ENCODE results near the gene VSIG2.
A peak's percentile ranks its signal among the peaks of the same experiment; 100 is the strongest.

Gene VSIG2

DNA sequence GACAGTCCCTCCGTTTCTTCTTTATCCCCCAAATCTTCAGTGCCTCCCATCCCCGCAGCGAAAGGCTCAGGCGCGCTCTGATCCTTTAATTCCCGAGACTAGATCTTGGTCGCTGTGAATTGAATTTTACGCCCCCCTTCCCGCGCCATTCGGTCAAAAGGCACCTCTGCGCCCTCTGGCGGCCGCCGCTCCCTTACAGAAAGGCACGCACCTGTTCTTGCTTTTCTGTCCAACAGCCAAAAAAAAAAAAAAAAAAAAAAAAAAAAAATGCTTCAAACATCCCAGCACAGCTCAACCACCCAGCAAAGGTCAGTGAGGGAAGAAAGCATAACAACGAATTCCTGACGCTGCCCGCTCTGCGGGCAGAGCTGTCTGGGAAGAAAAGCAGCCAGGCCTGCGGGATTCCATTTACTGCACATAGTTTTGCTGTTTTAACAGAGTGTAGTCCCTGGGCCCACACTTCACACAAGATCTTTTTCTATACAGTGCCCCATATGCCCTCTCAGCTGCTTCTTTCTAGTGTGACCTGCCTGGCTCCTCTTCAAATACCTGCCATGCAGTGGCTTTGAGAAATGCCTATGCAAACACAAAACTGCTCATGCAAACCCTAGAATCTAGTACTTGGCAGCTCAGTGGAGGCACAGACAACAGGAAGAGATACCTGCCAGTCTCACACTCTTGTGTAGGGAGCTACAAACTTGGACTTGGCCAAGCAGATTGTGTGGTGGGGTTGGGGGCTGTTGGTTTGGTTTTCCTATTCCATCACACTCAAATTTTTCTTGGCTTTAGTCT, 11.3 kb upstream of the VSIG2 start:
- peak; percentile 31 to 86 (median 78) for DNase-seq

DNA sequence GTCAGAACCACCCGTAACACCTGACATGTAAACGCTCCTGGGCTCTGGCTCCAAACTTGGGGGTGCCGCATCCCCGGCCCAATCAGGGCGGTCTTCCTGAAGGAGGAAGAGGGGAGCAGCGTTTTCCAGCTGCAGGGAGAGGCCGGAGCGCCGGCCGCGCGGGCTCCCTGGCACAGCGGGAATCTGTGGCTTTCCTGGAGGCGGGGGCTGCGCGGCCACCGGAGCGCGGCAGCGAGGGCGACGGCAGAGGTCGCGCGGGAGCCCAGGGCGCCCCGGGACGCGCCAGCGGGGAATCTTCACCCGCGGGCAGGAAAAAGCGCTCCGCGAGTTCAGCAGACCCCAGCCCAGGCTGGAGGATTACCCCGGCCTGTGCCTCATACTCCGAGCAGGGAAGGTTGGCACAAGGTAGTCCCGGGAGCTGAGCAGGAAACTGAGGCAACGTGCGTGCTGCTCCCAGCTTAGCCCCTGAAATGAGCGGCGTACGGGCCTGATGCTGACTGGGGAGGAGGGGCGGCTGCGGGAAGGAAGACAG, 10.6 kb upstream of the VSIG2 start:
- DNase-seq = peak in 1 of 4 experiments; percentile 41

DNA sequence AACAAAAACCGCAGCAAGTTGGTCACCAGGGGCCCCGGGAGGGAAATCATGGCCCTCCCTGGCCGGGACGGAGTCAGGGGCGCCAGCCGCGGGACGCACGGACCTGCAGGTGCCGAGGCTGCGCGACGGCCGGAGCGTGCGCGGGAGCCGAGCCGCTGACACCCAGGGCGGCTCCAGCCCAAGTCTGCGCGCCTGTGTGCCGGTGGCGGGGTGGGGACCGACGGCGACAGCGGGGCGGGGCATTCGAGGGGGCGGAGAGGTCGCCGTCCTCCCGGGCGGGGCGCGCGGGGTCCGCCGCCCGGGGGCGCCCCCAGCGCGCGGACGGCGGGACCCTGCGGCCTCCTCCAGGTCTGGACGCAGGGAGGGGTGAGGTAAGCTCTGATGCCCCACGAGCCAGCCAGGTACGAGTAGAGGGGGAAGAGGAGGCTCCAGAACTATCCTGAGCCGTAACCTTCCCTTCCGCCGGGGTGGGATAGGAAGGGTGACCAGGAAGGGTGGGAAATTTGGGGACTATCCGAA, 10.1 kb upstream of the VSIG2 start, which contains the start of gene ESAM:
Gene ESAM (minus strand): TSS at position 186 of the 519 bp plus-strand sequence. CDS start 136 bp downstream, at position 50.
- DNase-seq = peak in 3 of 4 experiments; percentile 15 to 65 (median 29)

DNA sequence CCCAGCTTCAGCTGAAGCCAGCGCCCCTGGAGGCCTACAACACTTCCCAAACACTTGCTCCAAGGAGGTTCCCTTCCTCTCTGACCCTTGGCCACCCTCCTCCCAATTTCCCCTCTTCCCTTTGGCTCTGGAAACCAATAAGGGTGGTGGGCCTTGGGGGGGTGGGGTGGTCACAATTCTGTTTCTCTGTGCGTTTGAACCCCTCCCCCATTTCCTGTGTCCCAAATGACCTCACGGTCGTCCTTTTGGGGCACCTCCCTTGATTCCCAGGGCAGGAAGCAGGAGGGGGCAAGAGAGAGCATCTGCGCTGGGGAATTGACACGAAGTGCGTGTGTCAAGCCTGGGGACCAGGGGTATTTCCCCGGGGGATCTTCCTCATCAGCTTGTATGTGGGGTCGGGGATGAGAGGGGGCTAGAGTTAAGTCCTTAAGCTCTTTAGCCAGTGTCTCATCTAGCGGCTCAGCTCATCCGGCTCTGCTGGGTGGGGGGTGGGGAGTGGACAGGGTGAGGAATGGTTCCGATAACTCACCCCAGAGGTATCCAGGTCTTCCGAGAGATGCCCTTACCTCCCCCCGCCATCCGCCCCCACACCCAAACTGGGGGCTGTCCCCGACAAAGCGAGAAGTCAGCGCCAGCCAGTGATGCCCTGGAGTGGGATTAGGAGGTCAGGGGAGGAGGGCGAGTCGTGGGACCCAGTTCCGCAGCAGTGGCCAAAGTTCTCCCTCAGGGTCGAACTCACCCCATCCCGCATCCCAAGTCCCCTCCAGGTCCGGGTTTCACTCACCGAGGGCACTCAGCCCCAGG, 9.4 kb upstream of the VSIG2 start:
- DNase-seq = no peak

DNA sequence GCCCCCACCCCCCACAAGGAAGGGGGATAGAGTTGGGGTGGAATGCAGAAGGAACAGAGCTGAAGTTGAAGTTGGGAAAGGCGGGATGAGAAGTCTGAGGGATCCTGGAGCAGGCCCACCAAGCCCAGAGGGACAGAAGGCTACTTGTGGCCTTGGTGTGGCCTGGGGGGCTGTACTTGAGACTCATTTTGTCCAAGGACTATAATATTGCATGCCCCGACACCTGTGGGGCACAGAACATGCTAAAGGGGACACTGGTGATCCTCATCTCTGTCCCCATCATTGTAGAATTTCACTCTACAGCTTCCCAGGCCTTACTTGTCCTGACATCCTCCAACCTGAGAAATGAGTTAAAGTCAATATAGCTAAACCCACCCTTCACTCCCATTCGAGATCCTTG, 8.8 kb upstream of the VSIG2 start:
- DNase-seq = no peak

- DNase-seq = no peak
These were observed 8.2 kb upstream of the VSIG2 start for GRCh38 chr11:124760205-124760652.

- no peak for DNase-seq
These were observed 7.5 kb upstream of the VSIG2 start for GRCh38 chr11:124759266-124760204.

DNA sequence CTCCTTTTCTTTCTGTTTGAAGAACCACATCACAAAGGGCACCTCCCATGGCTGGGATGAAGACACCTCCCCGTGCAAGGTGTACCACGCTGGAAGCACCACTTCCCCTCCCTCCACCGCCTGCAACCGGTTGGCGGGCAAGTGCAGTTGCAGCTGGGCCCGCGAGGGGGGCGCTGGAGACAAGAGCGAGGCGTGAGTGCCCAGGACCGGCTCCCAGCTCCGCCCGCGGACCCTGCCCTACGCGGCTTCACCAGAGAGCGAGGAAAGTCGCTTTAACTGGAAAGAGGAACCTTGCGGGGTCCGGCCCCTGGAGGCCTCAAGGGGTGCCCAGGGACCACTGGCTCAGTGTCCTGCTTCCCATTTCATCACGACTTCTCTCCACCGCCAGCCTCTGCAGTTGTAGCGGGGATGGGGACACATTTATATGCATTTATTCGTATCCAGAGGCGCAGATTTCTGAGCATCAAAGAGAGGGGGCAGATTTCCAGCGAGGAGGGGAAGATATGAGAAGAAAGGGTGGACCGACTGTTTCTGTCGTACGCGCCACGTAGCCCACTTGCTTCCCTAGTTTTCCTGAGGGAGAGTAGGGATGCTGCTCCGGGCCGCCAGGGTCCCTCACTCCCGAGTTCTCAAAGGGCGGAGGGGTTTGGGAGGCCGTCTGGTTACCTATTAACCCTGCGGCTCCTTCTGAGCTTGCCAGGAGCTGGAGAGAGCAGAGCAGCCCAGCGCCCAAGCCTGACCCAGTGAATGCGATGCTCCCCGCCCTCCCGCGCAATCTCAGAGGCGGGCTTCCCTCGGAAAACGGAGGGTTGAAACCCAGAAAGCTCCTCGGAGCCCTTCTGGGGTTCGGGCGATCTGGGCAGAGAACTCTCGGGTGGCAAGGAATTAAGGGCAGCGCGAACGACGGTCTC, 6.6 kb upstream of the VSIG2 start:
- DNase-seq = peak in 3 of 4 experiments; percentile 34 to 63 (median 51)

GRCh38 chr11:124757320-124757719, 5.3 kb upstream of the VSIG2 start:
- no peak for DNase-seq

DNA sequence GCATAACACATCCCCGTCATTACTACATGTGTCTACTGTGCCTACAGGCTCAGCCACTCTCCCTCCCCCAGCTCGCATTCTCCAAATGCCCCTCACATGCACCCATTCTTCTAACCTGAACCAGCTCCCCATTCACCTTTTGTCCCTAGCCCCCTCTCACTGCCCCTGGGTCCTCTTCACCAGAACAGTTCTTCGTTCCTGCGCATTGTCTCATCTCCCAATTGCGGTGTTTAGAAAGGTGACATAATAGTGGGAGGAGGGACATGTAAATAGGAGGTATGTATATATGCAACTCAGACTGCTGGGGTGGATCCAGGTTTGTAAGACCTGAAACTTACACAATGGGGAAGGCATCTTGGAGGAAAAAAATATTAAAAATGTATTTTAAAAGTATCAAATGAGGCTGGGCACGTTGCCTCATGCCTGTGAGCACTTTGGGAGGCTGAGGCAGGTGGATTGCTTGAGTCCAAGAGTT, 4.7 kb upstream of the VSIG2 start:
- no peak for DNase-seq

DNA sequence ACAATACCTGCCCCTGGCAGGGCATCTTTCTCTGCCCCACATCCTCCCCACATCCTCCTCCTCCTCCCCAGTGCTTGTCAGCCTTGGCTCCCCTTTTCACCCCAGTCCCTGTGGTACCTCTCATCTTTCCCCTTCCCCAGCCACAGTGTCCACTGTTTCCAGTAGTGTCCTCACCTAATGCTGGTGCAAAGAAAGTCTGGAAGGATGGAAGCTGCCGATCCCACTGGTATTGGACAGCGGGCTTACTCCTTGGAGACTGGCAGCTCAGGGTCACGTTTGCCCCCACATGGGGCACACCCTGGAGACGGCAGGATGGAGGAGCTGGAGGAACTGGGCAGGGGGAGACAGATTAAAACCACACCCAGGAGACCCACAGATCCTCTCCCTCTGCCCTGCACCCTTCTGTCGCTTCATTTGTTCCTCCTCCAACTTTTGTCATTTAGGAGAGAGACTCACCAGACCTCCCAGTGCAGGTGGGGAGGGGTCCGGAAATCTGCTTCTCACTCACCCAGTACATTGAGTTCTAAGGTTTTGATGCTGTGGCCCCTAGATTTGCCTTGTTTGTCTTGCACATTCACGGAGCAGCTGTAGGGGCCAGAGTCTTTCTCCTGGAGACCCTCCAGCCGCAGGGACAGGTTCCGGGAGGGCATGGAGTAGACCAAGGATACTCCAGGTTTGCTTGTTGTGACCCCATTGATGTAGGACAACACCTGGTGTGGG, 4.1 kb upstream of the VSIG2 start:
- no peak for DNase-seq

DNA sequence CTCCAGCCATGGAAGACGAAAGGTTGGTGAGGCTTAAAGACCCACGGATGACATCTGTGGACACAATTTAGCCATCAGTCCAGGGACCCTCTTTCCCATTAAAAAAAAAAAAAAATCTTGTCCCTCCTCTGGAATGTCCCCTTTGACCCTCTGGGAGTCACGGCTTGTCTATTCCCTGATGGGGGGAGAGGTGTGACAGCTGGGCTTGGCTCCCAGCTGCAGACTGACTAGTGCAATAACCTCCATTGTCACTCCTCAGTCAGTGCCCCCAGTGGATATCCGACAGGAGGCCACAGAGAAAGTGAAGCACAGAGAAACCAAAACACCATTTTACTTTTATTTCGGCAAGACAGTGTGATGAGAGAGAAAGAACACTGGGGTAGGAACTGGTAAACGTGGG, 2.7 kb upstream of the VSIG2 start:
- no peak for DNase-seq

DNA sequence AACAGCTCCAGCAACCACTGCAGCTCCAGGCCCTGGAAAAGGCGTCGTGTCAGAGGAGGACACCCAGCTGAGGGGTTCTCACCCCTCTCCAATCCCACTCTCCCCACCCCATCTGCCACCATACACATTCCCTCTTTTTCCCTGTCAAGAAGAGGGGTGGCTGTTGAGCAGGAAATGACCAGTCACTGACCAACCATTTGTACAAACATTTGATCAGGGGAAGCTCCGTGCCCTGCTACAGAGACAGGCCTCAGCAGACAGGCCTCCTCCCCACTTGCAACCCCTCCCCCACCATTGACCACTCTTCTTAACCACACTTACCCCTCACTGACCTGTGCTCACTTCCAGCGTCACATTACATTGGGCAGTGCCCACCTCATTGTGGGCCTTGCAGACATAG, 2.3 kb upstream of the VSIG2 start:
- no peak for DNase-seq

DNA sequence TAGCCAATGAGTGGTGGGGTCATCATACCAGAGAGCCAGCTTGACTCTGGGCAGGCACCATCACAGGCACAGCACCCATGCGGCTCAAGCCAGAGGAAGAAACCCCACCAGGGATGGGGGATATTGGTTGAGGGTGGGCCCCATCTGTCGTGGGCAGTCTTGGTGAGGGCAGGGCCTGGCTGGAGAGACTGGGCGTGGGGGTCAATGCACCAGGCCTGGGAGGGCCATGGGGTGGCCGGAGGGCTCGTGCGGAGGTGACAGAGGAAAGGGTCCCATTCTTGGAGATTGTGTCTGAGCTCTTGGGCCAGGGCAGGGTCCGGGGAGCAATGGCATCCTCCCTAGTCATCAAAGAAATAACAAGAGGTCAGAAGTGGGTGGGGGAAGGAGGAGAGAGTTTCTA, 1.6 kb upstream of the VSIG2 start:
- DNase-seq = no peak

DNA sequence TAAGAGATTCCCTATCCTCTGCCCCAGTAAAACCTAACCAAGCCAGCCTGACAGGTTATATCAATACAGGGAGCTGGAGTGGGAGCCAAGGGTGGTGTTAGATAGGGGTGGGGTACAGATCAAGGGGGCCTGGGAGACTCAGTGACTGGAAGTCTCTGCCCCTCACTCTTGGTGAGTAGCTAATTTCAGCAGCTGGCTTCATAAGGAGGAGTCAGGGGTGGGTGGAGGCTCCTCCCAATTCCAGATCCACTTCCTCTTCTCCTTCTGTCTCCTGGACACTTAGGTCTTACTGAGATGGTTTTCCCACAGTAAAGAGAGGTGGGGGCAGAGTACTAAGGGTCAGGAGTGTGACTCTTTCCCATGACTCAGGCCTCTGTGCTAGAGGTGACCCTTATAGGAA, 1.1 kb upstream of the VSIG2 start:
- no peak for DNase-seq

DNA sequence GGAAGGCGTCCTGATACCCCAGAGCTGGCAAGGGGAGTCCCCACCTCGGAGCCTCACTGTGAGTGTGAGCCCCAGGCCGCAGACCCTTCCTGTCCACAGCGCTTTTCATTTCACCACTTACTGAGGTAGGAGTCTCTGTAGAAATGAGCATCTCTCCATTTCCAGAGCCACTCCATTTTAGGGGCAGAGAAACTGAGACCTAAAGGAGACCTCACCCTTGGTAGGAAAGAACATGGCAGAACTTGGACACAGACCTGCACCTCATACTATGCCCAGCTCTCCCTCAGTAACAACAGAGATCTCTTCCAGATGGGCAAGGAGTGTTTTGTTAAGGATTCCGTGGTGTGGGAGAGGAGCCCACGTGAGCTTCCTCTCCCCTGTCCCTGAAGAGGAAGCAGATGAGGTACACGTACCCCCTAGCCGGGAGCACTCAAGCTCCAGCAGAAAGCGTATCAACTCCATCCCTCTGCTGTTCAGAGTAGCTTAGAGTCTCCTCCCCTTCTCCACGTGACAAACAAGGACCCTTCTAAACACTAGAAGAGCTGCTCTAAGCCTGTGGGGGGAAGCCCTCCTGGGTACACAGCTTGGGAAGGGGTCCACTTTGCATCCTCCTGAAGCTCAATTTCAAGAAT, 532 bp upstream of the VSIG2 start:
- no peak for DNase-seq

DNA sequence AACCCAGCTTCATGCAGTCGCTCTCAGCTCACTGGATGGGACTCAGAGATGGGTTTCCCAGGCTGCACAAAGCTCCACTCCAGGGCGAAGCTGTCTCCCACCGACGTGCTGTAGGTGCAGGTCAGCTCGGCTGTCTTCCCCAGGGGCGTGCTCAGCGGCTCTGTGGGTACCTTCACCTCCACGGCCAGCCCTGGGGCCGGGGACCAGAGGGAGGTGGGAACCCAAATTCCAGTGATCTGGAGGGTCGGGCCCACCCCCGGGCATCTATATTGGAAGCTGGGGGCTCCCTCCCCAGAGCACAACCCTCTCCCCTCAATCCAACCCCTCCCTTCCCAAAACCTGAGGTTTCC, 689 bp downstream of the VSIG2 start:
- no peak for DNase-seq

- DNase-seq = no peak
These were observed 2.1 kb downstream of the VSIG2 start for GRCh38 chr11:124749912-124750311.

- DNase-seq = no peak
These were observed 3.3 kb downstream of the VSIG2 start for GRCh38 chr11:124748481-124749343.

All from activated naive CD4-positive, alpha-beta T cell (primary cell).